ENCODE data around the gene HJURP.

The HJURP gene

DNA sequence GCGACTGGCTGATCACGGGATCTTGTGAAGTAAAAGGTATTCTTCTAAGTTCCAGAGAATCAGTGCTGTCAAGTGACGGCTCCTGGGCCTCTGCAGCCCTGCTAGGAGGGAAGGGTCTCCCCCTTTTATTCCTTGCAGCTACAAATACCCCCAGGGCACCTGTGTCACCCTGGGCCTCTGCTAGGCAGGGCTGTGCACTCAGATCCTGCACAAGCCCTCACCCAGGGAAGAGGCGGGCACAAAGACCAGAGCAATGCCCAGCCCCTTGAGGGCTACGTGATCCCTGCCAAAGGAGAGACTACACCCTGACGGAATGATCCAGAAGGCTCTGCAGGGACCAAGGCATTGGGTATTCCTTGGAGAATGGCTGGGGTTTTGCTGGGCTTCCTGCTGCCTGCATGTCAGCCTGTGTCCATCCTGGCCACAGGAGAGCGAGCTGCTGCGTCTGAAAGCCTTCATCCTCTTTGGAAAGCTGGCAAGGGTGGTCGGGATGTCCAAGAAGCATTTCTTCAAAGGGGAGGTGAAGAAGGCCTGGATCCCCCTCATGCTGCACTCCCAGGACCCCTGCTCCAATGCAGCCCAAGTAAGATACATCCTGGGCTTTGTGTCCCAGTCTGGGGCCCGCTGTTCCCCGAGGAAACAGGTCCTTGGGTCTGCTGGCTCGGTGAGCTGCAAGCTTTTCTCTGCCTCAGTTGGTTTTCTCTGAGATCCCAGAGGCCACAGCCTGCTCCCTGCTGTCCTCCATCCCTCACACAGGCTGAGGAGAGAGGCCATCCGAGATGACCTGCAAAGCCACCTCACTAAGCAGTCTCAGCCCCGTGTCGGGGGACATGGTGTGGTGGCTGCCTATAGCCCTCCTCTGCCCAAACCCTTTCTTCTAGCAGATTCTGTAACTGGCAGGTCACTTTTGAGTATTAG, 24.9 kb downstream of the HJURP start:
- DNase-seq, result no peak

- DNase-seq, result no peak
These were observed 25.7 kb downstream of the HJURP start for GRCh38 chr2:233828546-233829192.

DNA sequence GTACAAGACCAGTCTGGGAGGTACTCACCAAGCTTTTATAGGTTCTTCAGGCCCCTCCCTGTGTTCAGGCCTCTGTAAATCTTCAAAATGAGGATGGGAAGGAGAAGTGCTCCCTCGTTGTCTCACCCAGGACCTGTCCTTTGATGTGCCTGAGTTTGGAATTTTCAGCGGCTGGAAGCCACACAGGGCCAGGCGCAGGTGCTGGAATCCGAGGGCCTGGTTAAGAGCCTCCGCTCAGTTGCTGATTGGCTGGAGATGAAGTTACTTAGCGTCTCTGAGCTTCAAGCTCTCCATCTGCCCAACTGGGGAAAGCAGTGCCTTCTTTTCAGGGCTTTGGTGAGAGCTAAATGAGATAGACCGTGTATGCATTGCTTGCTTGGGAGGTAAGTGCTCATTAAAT, 30.0 kb downstream of the HJURP start:
- DNase-seq, result no peak

DNA sequence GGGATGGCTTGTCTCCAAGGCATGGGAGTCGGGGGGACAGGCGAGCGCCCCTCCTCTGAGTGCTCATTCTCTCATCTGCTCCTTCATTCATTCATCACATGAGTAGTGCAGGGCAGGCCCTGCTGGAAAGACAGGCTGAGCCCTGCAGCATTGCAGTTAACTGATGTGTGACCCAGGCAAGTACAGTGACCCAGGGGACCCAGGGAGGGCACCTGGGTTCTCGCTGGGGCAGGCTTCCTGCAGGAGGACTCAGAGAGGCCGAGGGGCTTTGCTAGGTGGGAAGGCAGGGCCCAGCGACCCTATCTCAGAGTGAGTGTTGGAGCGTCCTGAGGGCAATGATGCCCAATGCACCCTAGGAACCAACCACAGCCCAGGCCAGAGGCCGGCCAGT, 30.6 kb downstream of the HJURP start:
- no peak for DNase-seq

DNA sequence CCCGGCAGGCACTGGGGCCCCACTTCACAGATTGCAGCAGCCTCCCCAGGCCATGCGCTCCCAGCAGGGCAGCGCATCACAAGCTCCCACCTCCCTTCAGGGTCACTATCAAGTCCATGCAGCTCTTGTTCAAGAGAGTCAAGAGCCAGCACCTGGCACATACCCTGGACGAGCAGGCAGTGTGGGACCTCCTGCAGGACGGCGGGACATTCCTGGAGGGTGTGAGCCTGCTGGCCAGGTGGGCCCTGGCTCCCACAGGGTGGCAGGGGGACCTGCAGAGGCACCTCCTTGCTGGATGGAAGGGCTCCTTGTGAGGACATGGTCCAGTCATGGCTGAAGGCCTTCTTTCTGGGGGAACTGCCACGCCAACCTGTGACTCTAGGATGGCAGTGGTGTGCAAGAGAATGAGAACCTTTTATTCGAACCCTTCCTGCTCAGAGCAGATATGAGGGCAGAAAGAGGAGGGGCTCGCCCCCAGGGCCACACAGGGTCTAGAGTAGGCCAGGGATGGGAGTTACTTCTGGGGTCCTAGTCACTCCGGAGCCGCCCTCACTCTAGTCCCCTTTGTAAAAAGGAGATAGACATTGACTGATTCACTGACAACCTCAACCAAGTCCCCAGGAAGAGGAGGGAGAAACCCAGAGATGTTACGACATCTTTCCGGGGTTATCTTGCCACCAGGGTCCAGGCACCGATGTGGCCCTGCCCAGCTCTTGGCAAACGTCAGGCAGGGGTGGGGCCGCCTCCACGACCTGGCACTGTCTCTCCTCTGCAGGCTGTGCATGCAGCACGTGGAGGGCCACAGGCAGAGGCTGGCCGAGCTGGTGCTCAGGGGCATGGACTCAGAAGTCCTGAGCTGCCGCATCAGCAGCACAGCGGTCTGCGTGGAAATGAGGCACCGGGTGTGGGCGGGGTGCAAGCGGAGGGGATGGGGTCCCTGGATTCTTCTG, 31.3 kb downstream of the HJURP start:
- no peak for DNase-seq

DNA sequence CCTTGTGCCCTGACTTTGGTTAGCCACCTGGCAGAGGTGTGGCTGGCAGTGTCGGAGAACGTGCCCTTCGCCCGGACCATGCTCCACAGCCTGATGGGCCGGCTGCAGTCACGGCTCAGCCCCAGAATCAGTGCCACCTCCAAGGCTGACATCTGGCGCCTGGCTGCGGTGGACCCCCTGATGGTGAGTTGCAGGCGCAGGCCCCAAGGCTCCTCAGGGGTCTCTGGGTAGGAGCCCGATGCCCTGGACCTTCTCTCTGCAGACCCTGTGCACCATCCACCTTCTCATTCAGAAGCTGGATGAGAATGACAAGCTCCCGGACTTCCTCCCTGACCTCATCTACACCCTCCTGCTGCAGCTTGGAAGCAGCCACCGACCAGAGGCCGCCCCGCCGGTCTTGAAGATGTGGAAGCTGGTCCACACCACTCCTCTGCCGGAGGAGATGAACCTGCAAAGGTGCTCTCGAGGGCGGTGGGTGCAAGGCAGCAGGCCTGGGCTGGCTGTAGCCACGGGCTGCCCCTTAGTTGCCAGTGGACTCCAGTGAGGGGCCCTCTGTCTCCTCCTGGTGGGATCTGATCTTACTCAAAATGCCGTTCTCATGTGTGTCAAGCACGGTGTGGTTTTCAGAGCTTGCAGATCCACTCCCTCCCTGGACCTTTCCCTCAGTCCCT, 32.1 kb downstream of the HJURP start:
- DNase-seq, result no peak

DNA sequence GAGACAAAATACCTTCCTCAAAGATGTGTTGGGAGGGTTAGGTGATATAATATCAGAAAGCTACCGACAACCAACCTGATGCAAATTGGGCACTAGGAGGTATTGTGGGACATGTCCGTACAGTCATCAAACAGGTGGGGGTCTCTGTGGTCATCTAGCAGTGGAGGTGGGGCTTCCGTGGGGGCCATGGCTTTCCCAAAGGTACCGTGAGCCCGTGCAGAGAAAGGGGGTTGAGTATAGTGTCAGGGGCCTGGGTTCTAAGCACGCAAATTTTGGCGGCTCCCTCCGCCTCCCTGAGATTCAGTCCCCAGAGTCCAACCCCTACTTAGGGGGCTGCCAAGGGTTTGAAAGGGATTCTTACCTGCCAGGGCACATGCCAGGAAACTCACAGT, 32.6 kb downstream of the HJURP start:
- no peak for DNase-seq

GRCh38 chr2:233821196-233821595, 33.1 kb downstream of the HJURP start:
- DNase-seq, result no peak

GRCh38 chr2:233820774-233821105, 33.6 kb downstream of the HJURP start:
- no peak for DNase-seq

GRCh38 chr2:233819884-233820773, 34.2 kb downstream of the HJURP start:
- DNase-seq, result no peak

- DNase-seq, result no peak
These were observed 35.4 kb downstream of the HJURP start for GRCh38 chr2:233818639-233819621.

DNA sequence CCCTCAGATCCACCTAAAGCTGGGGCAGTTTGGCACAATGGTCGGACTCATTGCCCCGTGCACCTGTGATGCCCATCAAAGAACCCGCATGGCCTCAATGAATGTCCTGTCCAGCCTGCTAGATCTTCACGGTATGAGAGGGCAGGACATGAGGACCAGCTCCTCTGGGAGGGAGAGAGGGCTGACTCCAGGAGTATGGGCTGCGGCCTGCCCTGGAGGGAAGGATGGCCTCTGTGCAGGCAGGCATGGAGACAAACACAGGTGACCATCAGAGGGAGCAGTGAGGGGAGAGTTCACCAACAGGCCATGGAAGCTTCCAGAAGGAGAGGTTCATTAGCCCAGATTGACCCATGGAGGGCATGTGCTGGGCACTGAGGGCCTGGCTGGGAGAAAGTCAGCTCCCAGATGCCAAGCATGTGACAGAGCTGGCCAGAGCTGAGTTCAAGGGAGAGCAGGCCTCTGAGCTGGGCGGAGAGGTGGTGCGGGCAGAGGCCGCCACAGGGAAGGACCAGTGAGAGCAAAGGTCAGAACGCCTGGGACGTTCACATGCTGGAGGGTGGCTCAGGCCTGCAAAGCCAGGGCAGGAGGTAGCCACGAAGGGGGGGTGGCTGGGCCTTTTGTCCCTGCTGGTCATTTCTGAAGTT, 36.2 kb downstream of the HJURP start:
- DNase-seq, result no peak

DNA sequence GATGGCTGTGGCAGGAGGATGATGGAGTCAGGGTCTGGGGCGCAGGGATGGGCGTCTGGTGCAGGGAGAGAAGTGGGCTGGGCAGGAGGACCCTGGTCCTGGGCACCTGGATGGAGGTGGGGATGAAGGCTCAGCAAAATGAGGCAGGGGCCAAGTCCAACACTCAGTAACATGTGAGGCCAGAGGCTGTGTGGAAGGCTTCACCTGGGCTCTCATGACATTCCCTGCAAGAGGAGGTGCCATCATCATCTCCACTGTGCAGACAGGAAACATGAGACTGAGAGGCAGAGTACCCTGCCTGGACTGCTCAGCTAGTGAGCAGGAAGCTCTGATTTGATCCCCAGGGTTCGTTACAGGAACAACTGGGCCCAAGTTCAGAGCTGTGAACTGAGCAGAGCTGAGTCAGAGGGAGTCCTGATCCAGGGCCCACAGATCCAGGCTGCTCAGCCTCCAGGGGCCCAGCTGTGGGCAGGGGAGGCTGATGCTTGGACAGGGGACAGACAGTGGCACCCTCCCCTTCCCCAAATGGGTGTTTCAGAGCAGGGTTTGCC, 36.9 kb downstream of the HJURP start:
- no peak for DNase-seq

- no peak for DNase-seq
These were observed 37.6 kb downstream of the HJURP start for GRCh38 chr2:233816771-233817170.

- DNase-seq, result no peak
These were observed 38.0 kb downstream of the HJURP start for GRCh38 chr2:233816334-233816733.

- DNase-seq, result no peak
These were observed 38.5 kb downstream of the HJURP start for GRCh38 chr2:233815861-233816260.

GRCh38 chr2:233814056-233814835, 40.1 kb downstream of the HJURP start:
- DNase-seq, result no peak

DNA sequence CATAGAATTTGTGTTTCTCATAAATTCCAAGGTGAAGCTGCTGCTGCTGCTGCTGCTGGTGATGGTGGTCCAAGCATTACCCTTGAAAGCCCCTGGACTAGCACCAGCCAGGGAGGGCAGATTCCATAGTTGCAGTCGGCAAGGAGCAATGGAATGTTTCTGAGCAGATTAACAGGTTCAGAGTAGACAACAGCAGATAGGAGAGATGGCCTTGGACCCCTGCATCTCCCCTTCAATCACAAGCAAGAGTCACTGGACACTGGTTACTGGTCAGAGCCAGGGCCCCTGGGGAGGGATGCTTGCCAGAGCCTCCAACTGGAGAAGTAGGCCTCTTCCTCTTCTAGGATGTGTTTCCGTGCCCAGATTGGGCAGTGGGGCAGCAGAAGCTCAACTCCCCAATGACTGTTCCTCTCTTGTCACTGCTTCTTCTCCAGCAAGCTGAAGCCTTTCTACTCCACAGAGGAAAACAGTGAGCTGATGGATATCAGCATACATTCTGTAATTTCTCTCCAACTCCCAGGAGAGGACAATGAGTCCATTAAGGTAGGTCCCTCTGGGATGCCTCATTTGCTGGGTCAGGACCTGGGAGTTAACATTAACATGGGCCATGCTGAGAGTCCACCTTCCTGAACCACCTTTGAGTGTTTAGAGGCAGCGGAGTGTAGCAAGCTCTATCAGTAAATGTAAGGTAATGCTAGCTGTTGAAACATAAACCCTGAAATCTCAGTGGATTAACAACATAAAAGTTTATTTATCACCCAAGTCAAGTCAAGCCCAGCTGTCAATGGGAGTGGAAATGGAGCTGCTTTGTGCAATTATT, 40.9 kb downstream of the HJURP start:
- DNase-seq, result no peak
